ENCODE data around the gene EIF4EBP3.

The EIF4EBP3 gene

GRCh38 chr5:140547508-140548299 is at the start of gene EIF4EBP3:
EIF4EBP3 (plus strand) TSS chr5:140547662; CDS start chr5:140547738, 76 bp downstream.
- DNase-seq (ENCODE audit: low read depth, low spot score) = peak; percentile 70

DNA sequence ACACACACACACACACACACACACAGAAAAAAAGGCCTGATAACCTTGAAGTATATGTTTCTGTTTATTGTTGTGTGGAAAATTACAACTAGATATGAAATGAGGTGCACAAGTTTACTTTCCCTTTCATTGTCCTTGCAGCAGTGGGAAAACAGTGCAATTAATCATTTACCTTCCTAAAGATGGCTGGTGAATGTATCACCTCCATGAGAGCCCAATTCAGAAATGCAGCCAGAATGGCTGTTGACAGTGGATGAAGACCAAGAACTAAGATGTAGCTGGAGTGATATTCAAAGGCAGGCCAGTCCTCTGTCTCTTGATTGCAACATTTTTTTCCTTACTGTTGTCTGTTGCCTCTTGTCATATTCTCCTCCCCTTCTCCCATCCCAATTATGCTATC is 49.6 kb upstream of the EIF4EBP3 start:
- no peak for DNase-seq (ENCODE audit: low read depth, low spot score)

GRCh38 chr5:140498591-140498990 is 48.9 kb upstream of the EIF4EBP3 start:
- no peak for DNase-seq (ENCODE audit: low read depth, low spot score)

- DNase-seq (ENCODE audit: low read depth, low spot score) = no peak
These were observed 44.6 kb upstream of the EIF4EBP3 start for GRCh38 chr5:140502834-140503233.

DNA sequence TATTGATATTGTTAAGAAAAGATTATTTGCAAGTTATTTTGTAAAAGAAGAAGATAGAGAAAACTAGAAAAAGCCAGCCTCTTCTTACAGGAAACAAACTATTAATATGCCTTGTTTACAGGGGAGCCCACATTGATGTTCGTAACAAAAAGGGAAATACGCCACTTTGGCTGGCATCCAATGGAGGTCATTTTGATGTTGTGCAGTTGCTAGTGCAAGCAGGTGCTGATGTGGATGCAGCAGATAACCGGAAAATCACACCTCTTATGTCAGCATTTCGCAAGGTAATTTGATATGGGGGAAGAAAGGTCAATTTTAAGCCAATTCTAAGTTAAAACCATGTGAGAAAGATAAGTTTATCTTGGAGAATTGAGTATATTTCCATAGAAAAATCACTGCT is 37.6 kb upstream of the EIF4EBP3 start:
- DNase-seq (ENCODE audit: low read depth, low spot score) = no peak

DNA sequence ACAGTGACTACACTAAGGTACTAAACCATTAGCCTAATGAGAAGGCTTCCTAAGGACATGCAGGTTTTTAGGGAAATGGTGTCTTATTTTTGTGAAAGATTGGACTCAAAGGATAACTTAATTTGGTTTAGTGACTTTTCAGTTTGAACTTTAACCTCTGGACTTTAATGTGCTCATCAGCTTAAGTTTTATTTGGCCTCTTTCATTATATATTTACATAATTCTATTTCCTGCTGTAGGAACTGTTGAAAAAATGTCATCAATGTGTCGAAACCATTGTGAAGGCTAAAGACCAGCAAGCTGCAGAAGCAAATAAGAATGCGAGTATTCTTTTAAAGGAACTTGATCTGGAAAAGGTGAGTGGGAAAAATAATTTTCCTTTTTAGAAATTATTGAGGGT is 34.3 kb upstream of the EIF4EBP3 start:
- DNase-seq (ENCODE audit: low read depth, low spot score) = no peak

DNA sequence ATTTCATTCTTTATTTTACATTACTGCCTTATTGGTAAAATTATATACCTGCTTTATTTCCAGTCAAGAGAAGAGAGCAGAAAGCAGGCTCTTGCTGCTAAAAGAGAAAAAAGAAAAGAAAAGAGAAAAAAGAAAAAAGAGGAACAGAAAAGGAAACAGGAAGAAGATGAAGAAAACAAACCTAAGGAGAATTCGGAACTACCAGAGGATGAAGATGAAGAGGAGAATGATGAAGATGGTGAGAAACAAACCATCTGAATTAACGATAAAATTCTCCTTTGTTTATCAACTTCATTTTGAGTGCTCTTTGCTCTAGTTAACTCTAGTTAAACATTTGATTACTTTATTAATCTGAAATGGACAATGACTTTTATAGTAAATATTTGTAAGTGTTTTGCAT is 23.5 kb upstream of the EIF4EBP3 start:
- no peak for DNase-seq (ENCODE audit: low read depth, low spot score)

- DNase-seq (ENCODE audit: low read depth, low spot score) = no peak
These were observed 7.2 kb upstream of the EIF4EBP3 start for GRCh38 chr5:140540227-140540626.

- no peak for DNase-seq (ENCODE audit: low read depth, low spot score)
These were observed 4.5 kb upstream of the EIF4EBP3 start for GRCh38 chr5:140542972-140543371.

GRCh38 chr5:140544986-140545385 is 2.5 kb upstream of the EIF4EBP3 start:
- DNase-seq (ENCODE audit: low read depth, low spot score) = no peak

DNA sequence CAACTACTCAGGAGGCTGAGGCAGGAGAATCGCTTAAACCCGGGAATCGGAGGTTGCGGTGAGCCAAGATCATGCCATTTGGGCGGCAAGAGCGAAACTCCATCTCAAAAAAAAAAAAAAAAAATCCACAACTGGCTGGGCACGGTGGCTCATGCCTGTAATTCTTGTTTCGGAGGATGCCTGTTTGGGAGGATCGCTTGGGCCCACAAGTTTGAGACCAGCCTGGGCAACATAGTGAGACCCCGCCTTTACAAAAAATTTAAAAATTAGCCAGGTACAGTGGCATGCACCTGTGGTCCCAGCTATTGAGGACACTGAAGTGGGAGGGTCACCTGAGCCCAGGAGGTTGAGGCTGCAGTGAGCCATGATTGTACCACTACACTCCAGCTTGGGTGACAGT is 1.9 kb upstream of the EIF4EBP3 start:
- DNase-seq (ENCODE audit: low read depth, low spot score) = no peak

GRCh38 chr5:140546851-140547507 is 483 bp upstream of the EIF4EBP3 start:
- DNase-seq (ENCODE audit: low read depth, low spot score) = no peak

DNA sequence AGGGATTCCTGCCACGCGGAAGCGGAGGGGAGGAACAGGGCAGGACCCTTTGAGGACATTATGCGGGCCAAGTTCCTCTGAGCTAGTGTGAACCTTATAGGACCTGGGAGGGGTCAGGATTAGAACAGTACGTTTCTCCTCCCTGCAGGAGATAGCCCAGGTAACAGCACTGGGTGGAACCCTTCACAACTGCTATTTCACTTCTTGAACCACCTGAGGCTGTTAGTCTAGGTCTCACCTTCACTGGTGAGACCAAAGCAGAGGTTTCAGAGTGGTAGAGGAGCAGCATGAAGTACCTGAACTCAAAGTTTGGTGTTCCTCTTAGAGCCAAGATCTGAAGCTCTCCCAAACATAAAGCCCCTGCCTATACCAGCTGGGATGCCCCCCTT is 832 bp downstream of the EIF4EBP3 start:
- no peak for DNase-seq (ENCODE audit: low read depth, low spot score)

DNA sequence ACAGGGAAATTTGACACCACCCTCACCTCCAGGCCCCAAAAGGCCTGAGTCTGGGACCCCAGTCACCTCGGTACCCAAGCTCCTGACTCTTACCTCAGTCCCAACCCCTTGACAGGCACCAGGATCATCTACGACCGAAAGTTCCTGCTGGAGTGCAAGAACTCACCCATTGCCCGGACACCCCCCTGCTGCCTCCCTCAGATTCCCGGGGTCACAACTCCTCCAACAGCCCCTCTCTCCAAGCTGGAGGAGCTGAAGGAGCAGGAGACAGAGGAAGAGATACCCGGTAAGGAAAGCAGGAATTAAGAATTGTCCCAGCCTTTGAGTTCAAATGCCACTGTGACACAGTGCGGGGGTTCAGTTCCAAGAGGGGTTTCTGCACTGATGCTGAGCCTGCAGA is 1.3 kb downstream of the EIF4EBP3 start:
- DNase-seq (ENCODE audit: low read depth, low spot score) = no peak

DNA sequence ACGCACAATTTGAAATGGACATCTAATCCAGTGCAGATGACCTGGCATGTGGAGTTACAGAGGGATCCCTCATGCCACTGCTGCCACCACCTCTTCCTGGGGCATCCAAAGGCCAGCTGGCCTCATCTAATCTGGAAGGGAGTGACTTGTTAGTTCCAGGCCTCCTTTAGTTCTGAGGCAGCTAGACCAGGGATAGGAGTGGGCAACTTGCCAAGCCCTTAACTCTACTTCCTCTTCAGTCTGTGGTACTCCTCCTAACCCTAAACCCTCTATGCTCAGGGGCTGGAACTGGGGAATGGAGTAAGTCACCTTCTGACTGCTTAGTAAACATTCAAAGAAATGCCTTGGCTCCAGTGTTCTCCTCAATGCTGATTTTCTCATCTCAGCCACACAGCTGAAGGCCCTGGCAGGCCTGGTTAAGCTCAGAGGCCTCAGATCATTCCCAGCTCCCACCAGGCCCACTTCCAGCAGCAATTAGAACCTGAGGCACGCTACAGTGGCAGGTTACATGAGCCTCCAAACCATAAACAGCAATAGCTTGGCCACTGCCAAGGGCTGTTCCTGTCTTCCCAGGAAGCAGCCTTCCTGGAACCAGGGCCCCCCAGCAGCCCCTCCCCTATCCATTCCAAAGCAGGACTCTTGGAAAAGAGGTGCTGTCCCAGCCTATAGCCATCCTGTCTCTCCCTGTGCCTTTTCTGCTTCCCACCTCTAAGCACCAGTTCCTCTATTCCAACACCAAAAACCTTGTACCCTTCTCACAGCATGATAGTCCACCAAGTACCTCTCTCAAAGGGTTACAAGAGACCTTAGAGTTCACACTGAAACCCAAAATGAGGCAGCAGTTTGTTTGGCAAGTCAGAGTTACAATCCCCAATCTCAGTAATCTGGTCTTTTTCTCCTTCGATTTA is 2.0 kb downstream of the EIF4EBP3 start:
- no peak for DNase-seq (ENCODE audit: low read depth, low spot score)

GRCh38 chr5:140550147-140551079 is 3.0 kb downstream of the EIF4EBP3 start:
- no peak for DNase-seq (ENCODE audit: low read depth, low spot score)

- DNase-seq (ENCODE audit: low read depth, low spot score) = no peak
These were observed 4.4 kb downstream of the EIF4EBP3 start for GRCh38 chr5:140551872-140552271.

DNA sequence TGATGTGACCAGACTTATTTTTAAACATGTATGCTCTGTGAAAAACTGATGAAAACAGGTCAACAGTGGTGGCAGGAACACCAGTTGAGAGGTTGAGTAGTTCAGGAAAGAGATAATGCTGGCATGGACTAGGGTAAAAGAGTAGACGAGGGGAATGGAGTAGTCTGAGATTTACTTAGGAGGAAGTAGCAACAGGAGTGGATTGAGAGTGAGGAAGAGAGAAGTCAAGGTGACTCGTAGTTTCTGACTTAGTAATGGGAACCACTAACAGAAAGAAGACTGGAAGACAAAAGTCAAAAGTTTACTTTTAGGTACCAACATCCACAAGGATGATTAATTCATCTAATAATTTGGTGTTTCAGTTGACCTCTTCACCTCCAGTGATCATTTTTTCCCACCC is 6.2 kb downstream of the EIF4EBP3 start:
- no peak for DNase-seq (ENCODE audit: low read depth, low spot score)

GRCh38 chr5:140554454-140554853 is 7.0 kb downstream of the EIF4EBP3 start:
- DNase-seq (ENCODE audit: low read depth, low spot score) = no peak

DNA sequence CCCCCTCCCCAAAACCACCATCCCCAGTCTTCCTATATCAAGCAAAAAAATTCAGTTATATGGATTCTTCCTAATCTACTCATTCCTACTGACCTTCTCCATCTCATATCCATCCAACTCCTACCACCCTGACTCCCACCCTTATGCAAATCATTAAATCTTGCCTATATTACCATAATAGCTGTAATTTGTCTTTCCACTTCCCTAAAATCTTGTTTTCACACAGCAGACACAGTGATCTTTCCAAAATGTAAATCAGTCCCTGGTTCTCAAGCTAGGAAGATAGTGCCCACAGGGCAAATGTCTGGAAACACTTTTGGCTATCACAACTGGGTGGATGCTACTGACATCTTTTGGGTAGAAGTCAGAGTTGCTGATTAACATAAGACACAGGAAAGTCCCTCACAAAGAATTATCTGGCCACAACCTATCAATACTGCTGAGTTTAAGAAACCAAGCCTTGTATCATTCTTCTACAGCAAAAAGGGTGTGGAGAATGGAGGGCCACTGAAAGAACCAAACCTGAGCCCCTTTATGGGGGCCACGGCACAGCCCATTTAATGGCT is 8.4 kb downstream of the EIF4EBP3 start:
- DNase-seq (ENCODE audit: low read depth, low spot score) = no peak

GRCh38 chr5:140556438-140556837 is 9.0 kb downstream of the EIF4EBP3 start:
- DNase-seq (ENCODE audit: low read depth, low spot score) = no peak
